HepG2 (cell line): ENCODE results near the gene TAS1R3. TPM values are rescaled to one million over a fixed set of nuclear protein-coding genes. Genes with fewer than 3 reads are reported as not detected.

Source experiments
- CSRNP2 ChIP-seq: sonication (generic); formaldehyde crosslinking; conservative IDR thresholded peaks from 2 replicates; pipeline ENCODE4 v1.8.0; 2022; ENCODE audit warnings: low read depth, missing genetic modification reagents
- DNMT1 ChIP-seq: sonication (generic); formaldehyde crosslinking; IDR thresholded peaks from 2 replicates; pipeline ENCODE4 v1.5.1; 2020; ENCODE audit warnings: mild to moderate bottlenecking, missing genetic modification reagents
- EED ChIP-seq: sonication (generic); formaldehyde crosslinking; IDR thresholded peaks from 2 replicates; pipeline ENCODE4 v1.5.0; 2020; ENCODE audit warnings: mild to moderate bottlenecking, missing genetic modification reagents
- GATAD2A ChIP-seq: IDR thresholded peaks from 2 replicates; pipeline ENCODE4 v1.6.1; 2016
- HNRNPLL ChIP-seq: fragments of 200-400 bp; formaldehyde crosslinking; IDR thresholded peaks from 2 replicates; pipeline ENCODE4 v1.6.1; 2017; ENCODE audit warnings: mild to moderate bottlenecking, low read depth, low read length; ENCODE audit not compliant: poor library complexity, severe bottlenecking
- IRF2 ChIP-seq: IDR thresholded peaks from 2 replicates; pipeline ENCODE4 v1.6.1; 2018; ENCODE audit warnings: missing genetic modification reagents, missing compliant biosample characterization
- MAF1 ChIP-seq: sonication (generic); formaldehyde crosslinking; IDR thresholded peaks from 2 replicates; pipeline ENCODE4 v1.5.0; 2020; ENCODE audit warnings: missing genetic modification reagents, borderline replicate concordance
- MXD1 ChIP-seq: sonication (generic); formaldehyde crosslinking; IDR thresholded peaks from 2 replicates; pipeline ENCODE4 v1.4.0; 2020; ENCODE audit warnings: mild to moderate bottlenecking, missing genetic modification reagents
- POLR2AphosphoS5 ChIP-seq: IDR thresholded peaks from 2 replicates; pipeline ENCODE4 v1.6.1; 2012; ENCODE audit warnings: low read depth, low read length
- RBM22 ChIP-seq: fragments of 200-400 bp; formaldehyde crosslinking; optimal IDR thresholded peaks from 2 replicates; pipeline ENCODE3; 2017; ENCODE audit warnings: mild to moderate bottlenecking, low read length, moderate library complexity
- REL ChIP-seq: sonication (generic); formaldehyde crosslinking; conservative IDR thresholded peaks from 2 replicates; pipeline ENCODE4 v1.8.0; 2022; ENCODE audit warnings: mild to moderate bottlenecking, missing genetic modification reagents, moderate library complexity
- RERE ChIP-seq: IDR thresholded peaks from 2 replicates; pipeline ENCODE4 v1.6.1; 2016; ENCODE audit warnings: low read depth, missing genetic modification reagents, missing compliant biosample characterization
- SMAD1 ChIP-seq: sonication (generic); formaldehyde crosslinking; IDR thresholded peaks from 2 replicates; pipeline ENCODE4 v1.4.0; 2020; ENCODE audit warnings: missing genetic modification reagents, low read depth, mild to moderate bottlenecking, borderline replicate concordance
- TCF12 ChIP-seq, 2 experiments: fragments of 450-650 bp in 1 of 2; sonication (generic) in 1 of 2; formaldehyde crosslinking in 1 of 2; IDR thresholded peaks; 2 replicates each; pipeline versions ENCODE4 v1.6.1 to v1.8.0; 2017 to 2022; ENCODE audit warnings: antibody characterized with exemption in 1 of 2, mild to moderate bottlenecking in 1 of 2, missing genetic modification reagents in 1 of 2, moderate library complexity in 1 of 2
- ZEB1 ChIP-seq: IDR thresholded peaks from 2 replicates; pipeline ENCODE4 v1.6.1; 2012; ENCODE audit warnings: mild to moderate bottlenecking, low read depth, inconsistent platforms; ENCODE audit not compliant: insufficient replicate concordance
- ZNF143 ChIP-seq: sonication (generic); formaldehyde crosslinking; IDR thresholded peaks from 2 replicates; pipeline ENCODE4 v1.4.0; 2020; ENCODE audit warnings: missing genetic modification reagents
- ZNF17 ChIP-seq: sonication (generic); formaldehyde crosslinking; IDR thresholded peaks from 2 replicates; pipeline ENCODE4 v1.5.0; 2020; ENCODE audit warnings: mild to moderate bottlenecking, missing genetic modification reagents
- ZNF24 ChIP-seq: fragments of 450-650 bp; IDR thresholded peaks from 2 replicates; pipeline ENCODE4 v1.6.1; 2017; ENCODE audit warnings: antibody characterized with exemption, mild to moderate bottlenecking
- ZNF44 ChIP-seq: sonication (generic); formaldehyde crosslinking; IDR thresholded peaks from 2 replicates; pipeline ENCODE4 v1.5.1; 2020; ENCODE audit warnings: mild to moderate bottlenecking, missing genetic modification reagents
- ZNF598 ChIP-seq: sonication (generic); formaldehyde crosslinking; IDR thresholded peaks from 2 replicates; pipeline ENCODE4 v1.5.1; 2020; ENCODE audit warnings: mild to moderate bottlenecking, missing genetic modification reagents, borderline replicate concordance
- ZNF773 ChIP-seq: sonication (generic); formaldehyde crosslinking; IDR thresholded peaks from 2 replicates; pipeline ENCODE4 v1.4.0; 2020; ENCODE audit warnings: missing genetic modification reagents, borderline replicate concordance
- polyA plus RNA-seq, 8 experiments: library from polyadenylated mRNA; depleted of rRNA in 3 of 8; stranded (reverse) in 7 of 8; unstranded in 1 of 8; fragments of >200 nt; fragmentation: Illumina TruSeq in 4 of 8; extraction: Trizol in 4 of 8; gene quantifications; 2 replicates each; pipeline versions ENCODE4 v1.2.1 to v1.2.3, GENCODE V29; 2011 to 2016; ENCODE audit warnings: low read depth in 4 of 8, missing spikeins in 1 of 8, mixed read lengths in 1 of 8; ENCODE audit not compliant: insufficient read depth in 1 of 8
- total RNA-seq, 5 experiments: library from RNA; depleted of rRNA; stranded (reverse); fragments of >200 nt; fragmentation: Illumina TruSeq; extraction: Trizol; gene quantifications; 2 replicates each; pipeline ENCODE4 v1.2.3, GENCODE V29; 2016; ENCODE audit warnings: low read depth in 1 of 5
- TF ChIP-seq, protein P1 (sequence below): sonication (generic); formaldehyde crosslinking; IDR thresholded peaks from 2 replicates; pipeline ENCODE4 v1.4.0; 2020; ENCODE audit warnings: mild to moderate bottlenecking, missing genetic modification reagents

The TAS1R3 gene
- total and polyA plus RNA-seq, 2 of the 13 experiments (the other 11 are each of a cell fraction or from before 2014, with no cell fraction given) = 0.13 to 0.15 TPM

GRCh38 chr1:1324524-1325287 lies 6.4 kb upstream of the TAS1R3 start, which contains the start of the genes CPTP and INTS11 (continued):
- TF ChIP-seq REL (no peak; the same call in 1 of the 2 replicates), ZNF17 (CRISPR knock-in tag) (no peak), ZNF44 (CRISPR knock-in tag) (peak; percentile 31; the same call in 1 of the 2 replicates), SMAD1 (CRISPR knock-in tag) (no peak), ZNF24 (no peak), GATAD2A (CRISPR knock-in tag) (no peak), RBM22 (no peak), EED (CRISPR knock-in tag) (0 out of 2 replicates have a peak, but pooled peaks have one; percentile 72), ZNF773 (CRISPR knock-in tag) (peak; percentile 37; the same call in 1 of the 2 replicates), DNMT1 (CRISPR knock-in tag) (no peak; the same call in 1 of the 2 replicates), RERE (CRISPR knock-in tag) (no peak), MAF1 (peak; percentile 77), TCF12 (IDR thresholded peaks at IDR 0.05) (no peak), TCF12 (CRISPR knock-in tag; IDR thresholded peaks at IDR 0.05) (no peak), ZEB1 (peak; percentile 76), ZNF598 (CRISPR knock-in tag) (no peak), IRF2 (CRISPR knock-in tag) (0 out of 2 replicates have a peak, but pooled peaks have one; percentile 47), CSRNP2 (CRISPR knock-in tag) (no peak), ZNF143 (CRISPR knock-in tag) (peak; percentile 30; the same call in 1 of the 2 replicates), POLR2AphosphoS5 (peak; percentile 73), HNRNPLL (peak; percentile 44), MXD1 (CRISPR knock-in tag) (peak; percentile 78; the same call in 1 of the 2 replicates)
- TF ChIP-seq, protein P1, sequence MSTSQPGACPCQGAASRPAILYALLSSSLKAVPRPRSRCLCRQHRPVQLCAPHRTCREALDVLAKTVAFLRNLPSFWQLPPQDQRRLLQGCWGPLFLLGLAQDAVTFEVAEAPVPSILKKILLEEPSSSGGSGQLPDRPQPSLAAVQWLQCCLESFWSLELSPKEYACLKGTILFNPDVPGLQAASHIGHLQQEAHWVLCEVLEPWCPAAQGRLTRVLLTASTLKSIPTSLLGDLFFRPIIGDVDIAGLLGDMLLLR (CRISPR knock-in tag) = peak; percentile 9; the same call in 1 of the 2 replicates
